Trophoblast cell (in vitro differentiated cells and primary cell): Measurements from ENCODE around the gene FAM20A.

ENCODE experiments used
- DNase-seq, 2 donors: peaks; one replicate each; pipeline ENCODE4 v3.0.0-alpha.2; 2016
- H2AFZ ChIP-seq: 2 replicates; pipeline ENCODE4 v1.6.1; 2013; ENCODE audit warnings: low read length, moderate library complexity, mild to moderate bottlenecking; ENCODE audit not compliant: insufficient read depth, poor library complexity
- H2AK5ac ChIP-seq: 2 replicates; pipeline ENCODE4 v1.6.1; 2013; ENCODE audit warnings: mild to moderate bottlenecking, low read length
- H2BK120ac ChIP-seq: 2 replicates; pipeline ENCODE4 v1.6.1; 2013; ENCODE audit warnings: low read length, mild to moderate bottlenecking, moderate library complexity; ENCODE audit not compliant: insufficient read depth, poor library complexity
- H2BK12ac ChIP-seq: 2 replicates; pipeline ENCODE4 v1.6.1; 2013; ENCODE audit warnings: mild to moderate bottlenecking, low read length, moderate library complexity
- H2BK5ac ChIP-seq: 2 replicates; pipeline ENCODE4 v1.6.1; 2013; ENCODE audit warnings: low read length, low read depth, moderate library complexity, mild to moderate bottlenecking; ENCODE audit not compliant: poor library complexity
- H3K14ac ChIP-seq: 2 replicates; pipeline ENCODE4 v1.6.1; 2013; ENCODE audit warnings: mild to moderate bottlenecking, low read length
- H3K18ac ChIP-seq: 2 replicates; pipeline ENCODE4 v1.6.1; 2013; ENCODE audit warnings: mild to moderate bottlenecking, low read length
- H3K23ac ChIP-seq: 2 replicates; pipeline ENCODE4 v1.6.1; 2013; ENCODE audit warnings: low read length
- H3K27ac ChIP-seq: 2 replicates; pipeline ENCODE4 v1.5.1; 2013; ENCODE audit warnings: low read depth, mild to moderate bottlenecking, inconsistent platforms, low read length, moderate library complexity
- H3K27me3 ChIP-seq: 2 replicates; pipeline ENCODE4 v1.6.1; 2013; ENCODE audit warnings: inconsistent platforms, mild to moderate bottlenecking, low read length, moderate library complexity; ENCODE audit not compliant: insufficient read depth
- H3K36me3 ChIP-seq, 2 experiments: 1 replicate in 1 of 2; 2 replicates in 1 of 2; pipeline ENCODE4 v1.6.1; 2013; ENCODE audit warnings: low read length in 2 of 2, mild to moderate bottlenecking in 2 of 2, moderate library complexity in 1 of 2; ENCODE audit not compliant: insufficient read depth in 2 of 2, control insufficient read depth in 1 of 2
- H3K4ac ChIP-seq: 2 replicates; pipeline ENCODE4 v1.6.1; 2013; ENCODE audit warnings: low read depth, mild to moderate bottlenecking, low read length, moderate library complexity
- H3K4me1 ChIP-seq, 2 experiments: 1 replicate in 1 of 2; 2 replicates in 1 of 2; pipeline ENCODE4 v1.6.1; 2013; ENCODE audit warnings: low read length in 2 of 2, mild to moderate bottlenecking in 2 of 2, moderate library complexity in 1 of 2; ENCODE audit not compliant: insufficient read depth in 2 of 2, control insufficient read depth in 1 of 2
- H3K4me2 ChIP-seq: 2 replicates; pipeline ENCODE4 v1.6.1; 2013; ENCODE audit warnings: inconsistent platforms, mild to moderate bottlenecking, low read length, moderate library complexity
- H3K4me3 ChIP-seq: 2 replicates; pipeline ENCODE4 v1.5.1; 2013; ENCODE audit warnings: mild to moderate bottlenecking, low read depth, low read length, inconsistent platforms
- H3K79me1 ChIP-seq: one replicate; pipeline ENCODE4 v1.6.1; 2013; ENCODE audit warnings: low read length
- H3K79me2 ChIP-seq: 2 replicates; pipeline ENCODE4 v1.6.1; 2013; ENCODE audit warnings: low read length, mild to moderate bottlenecking; ENCODE audit not compliant: control insufficient read depth, insufficient read depth, poor library complexity
- H3K9ac ChIP-seq: 2 replicates; pipeline ENCODE4 v1.6.1; 2013; ENCODE audit warnings: mild to moderate bottlenecking, low read length
- H3K9me3 ChIP-seq: 2 replicates; pipeline ENCODE4 v1.6.1; 2013; ENCODE audit warnings: low read depth, mild to moderate bottlenecking, control low read depth, inconsistent platforms, low read length; ENCODE audit not compliant: insufficient read depth
- H4K12ac ChIP-seq: 2 replicates; pipeline ENCODE4 v1.6.1; 2013; ENCODE audit warnings: low read depth, mild to moderate bottlenecking, low read length, moderate library complexity
- H4K8ac ChIP-seq: 2 replicates; pipeline ENCODE4 v1.6.1; 2013; ENCODE audit warnings: low read depth, mild to moderate bottlenecking, low read length, moderate library complexity
- H4K91ac ChIP-seq: one replicate; pipeline ENCODE4 v1.6.1; 2013; ENCODE audit warnings: low read depth, mild to moderate bottlenecking, low read length, moderate library complexity
- WGBS: extraction: QIAGEN DNeasy Blood & Tissue Kit; methylation state at CpG from one replicate; pipeline ENCODE4 v1.1.7; 2013; ENCODE audit warnings: missing lambda C conversion rate; ENCODE audit not compliant: insufficient read length, insufficient coverage; ENCODE audit errors: extremely low coverage; 5-methylcytosine and 5-hydroxymethylcytosine counted together

Gene FAM20A

GRCh38 chr17:68512247-68512959, 88.8 kb downstream of the FAM20A start, which contains the start of gene PRKAR1A:
Gene PRKAR1A (plus strand): TSS chr17:68512430. CDS start chr17:68515400, 2,970 bp downstream.
- WGBS = no CpG with 5 or more reads among the region's 81 CpGs
- H2BK120ac ChIP-seq = peak within 1 kb of the TSS; percentile 99
- peak within 1 kb of the TSS; percentile 99 for H4K91ac ChIP-seq
- DNase-seq = peak; percentile 92 to 97
- H3K79me1 ChIP-seq = peaks cover 13% of the 10 kb centered on the region
- H2AFZ ChIP-seq = peak within 1 kb of the TSS; percentile 95
- peak within 1 kb of the TSS; percentile 100 for H3K18ac ChIP-seq
- peak within 1 kb of the TSS; percentile 81 for H2BK12ac ChIP-seq
- H2AK5ac ChIP-seq = peak within 1 kb of the TSS; percentile 75
- peak within 1 kb of the TSS; percentile 100 for H4K8ac ChIP-seq
- peak within 1 kb of the TSS; percentile 98 for H4K12ac ChIP-seq
- H3K4me3 ChIP-seq = peak within 1 kb of the TSS; percentile 98
- H3K27me3 ChIP-seq = no peaks in the 10 kb centered on the region
- peak within 1 kb of the TSS; percentile 97 for H3K27ac ChIP-seq
- peaks cover 17% of the 10 kb centered on the region for H3K79me2 ChIP-seq
- peaks cover 2 to 7% of the 10 kb centered on the region in 2 experiments for H3K36me3 ChIP-seq
- H3K9ac ChIP-seq = peak within 1 kb of the TSS; percentile 76
- H3K4ac ChIP-seq = peak within 1 kb of the TSS; percentile 99
- H3K14ac ChIP-seq = peak within 1 kb of the TSS; percentile 100
- peak within 1 kb of the TSS; percentile 99 for H2BK5ac ChIP-seq
- peaks cover 2 to 5% of the 10 kb centered on the region in 2 experiments for H3K4me1 ChIP-seq
- peaks cover 2% of the 10 kb centered on the region for H3K9me3 ChIP-seq
- H3K4me2 ChIP-seq = peak within 1 kb of the TSS; percentile 86
- H3K23ac ChIP-seq = no peak within 1 kb of the TSS

- Histone ChIP-seq H3K18ac (peak overlapping the region; percentile 87), H3K4me3 (peak overlapping the region; percentile 98), H3K4ac (peak overlapping the region; percentile 39), H3K9ac (peak overlapping the region; percentile 57), H2AK5ac (peak overlapping the region; percentile 24), H4K12ac (peak overlapping the region; percentile 19), H3K4me2 (peak overlapping the region; percentile 86), H3K27me3 (no peaks in the 10 kb centered on the region), H2BK12ac (peak overlapping the region; percentile 41), H2BK5ac (peak overlapping the region; percentile 99), H3K23ac (no peak overlapping the region), H3K14ac (peak overlapping the region; percentile 87), H2AFZ (peak overlapping the region; percentile 95), H3K79me1 (peaks cover 13% of the 10 kb centered on the region), H3K27ac (peak overlapping the region; percentile 97), H3K4me1 (peaks cover 2 to 5% of the 10 kb centered on the region in 2 experiments), H3K79me2 (peaks cover 17% of the 10 kb centered on the region), H2BK120ac (peak overlapping the region; percentile 89), H3K36me3 (peaks cover 2 to 4% of the 10 kb centered on the region in 2 experiments), H4K8ac (peak overlapping the region; percentile 100), H4K91ac (peak overlapping the region; percentile 96), H3K9me3 (peaks cover 2% of the 10 kb centered on the region)
- peak; percentile 56 to 66 for DNase-seq
- WGBS = no CpG with 5 or more reads among the region's 49 CpGs
Measured at GRCh38 chr17:68511671-68512246, 89.4 kb downstream of the FAM20A start.

GRCh38 chr17:68511254-68511670, 89.9 kb downstream of the FAM20A start:
- DNase-seq = no peak
- Histone ChIP-seq H3K36me3 (peaks cover 2 to 3% of the 10 kb centered on the region in 2 experiments), H2BK5ac (no peak overlapping the region), H2AK5ac (no peak overlapping the region), H3K9me3 (peaks cover 2% of the 10 kb centered on the region), H2AFZ (peak overlapping the region; percentile 71), H3K79me1 (peaks cover 13% of the 10 kb centered on the region), H3K4me2 (peak overlapping the region; percentile 86), H2BK120ac (peak overlapping the region; percentile 23), H3K27ac (peak overlapping the region; percentile 97), H3K4ac (no peak overlapping the region), H3K4me1 (peaks cover 2 to 5% of the 10 kb centered on the region in 2 experiments), H2BK12ac (no peak overlapping the region), H4K91ac (no peak overlapping the region), H3K18ac (peak overlapping the region; percentile 17), H3K14ac (no peak overlapping the region), H3K27me3 (no peaks in the 10 kb centered on the region), H3K9ac (peak overlapping the region; percentile 57), H3K23ac (no peak overlapping the region), H4K8ac (peak overlapping the region; percentile 51), H3K4me3 (peak overlapping the region; percentile 98), H4K12ac (no peak overlapping the region), H3K79me2 (peaks cover 17% of the 10 kb centered on the region)
- no CpG with 5 or more reads among the region's 10 CpGs for WGBS

- no peak overlapping the region for H3K4ac ChIP-seq
- peak; percentile 11 to 12 for DNase-seq
- H3K9ac ChIP-seq = no peak overlapping the region
- no peak overlapping the region for H2AK5ac ChIP-seq
- H3K27me3 ChIP-seq = no peaks in the 10 kb centered on the region
- H2AFZ ChIP-seq = no peak overlapping the region
- no peak overlapping the region for H2BK12ac ChIP-seq
- no peaks in the 10 kb centered on the region for H3K9me3 ChIP-seq
- no peak overlapping the region for H3K23ac ChIP-seq
- no peak overlapping the region for H2BK120ac ChIP-seq
- H3K79me2 ChIP-seq = peaks cover 13% of the 10 kb centered on the region
- H4K91ac ChIP-seq = no peak overlapping the region
- H2BK5ac ChIP-seq = no peak overlapping the region
- H3K79me1 ChIP-seq = peaks cover 13% of the 10 kb centered on the region
- no CpG with 5 or more reads among the region's 9 CpGs for WGBS
- no peak overlapping the region for H3K4me3 ChIP-seq
- H4K12ac ChIP-seq = no peak overlapping the region
- no peak overlapping the region for H3K27ac ChIP-seq
- no peak overlapping the region for H3K4me2 ChIP-seq
- no peak overlapping the region for H4K8ac ChIP-seq
- no peak overlapping the region for H3K18ac ChIP-seq
- H3K4me1 ChIP-seq = peaks cover 0 to 2% of the 10 kb centered on the region in 2 experiments
- H3K36me3 ChIP-seq = no peaks in the 10 kb centered on the region
- no peak overlapping the region for H3K14ac ChIP-seq
Measured at GRCh38 chr17:68509141-68510057, 91.8 kb downstream of the FAM20A start.
